Naive thymus-derived CD8-positive, alpha-beta T cell (primary cell): Measurements from ENCODE around the gene OSBPL9. TPM values are rescaled to one million over a fixed set of nuclear protein-coding genes. Genes with fewer than 3 reads are reported as not detected.
"Not testable (repeated sequence)": the region's sequence is repeated elsewhere in the genome, so short reads cannot be mapped to it uniquely, and the experiment has no call there.

Source experiments
- ATAC-seq, 2 donors: fragments of 150-1000 bp; cut with Tn5 transposase in 1 of 2; sonication (Bioruptor Pico), chemical (Tn5 transposase) in 1 of 2; 1 replicate in 1 of 2; 2 replicates in 1 of 2; pipeline ENCODE4 v1.10.0; 2021; ENCODE audit warnings: mild to moderate bottlenecking in 2 of 2, moderate library complexity in 2 of 2
- POLR2A ChIA-PET: fragments of 350-600 bp; sonication (Branson Sonifier 250); formaldehyde crosslinking; loops from one replicate; lab custom pipeline; 2021; ENCODE audit warnings: antibody characterized with exemption; lab: Charles Lee
- DNase-seq, 10 donors: peaks; one replicate each; pipeline versions ENCODE4 v3.0.0 to v3.0.0-alpha.2; 2020 to 2022
- H3K27ac Mint-ChIP-seq, 10 donors: one replicate each; pipeline ENCODE4 v1.8.0; 2020 to 2022; ENCODE audit warnings: mild to moderate bottlenecking in 10 of 10, mixed read lengths in 10 of 10, moderate library complexity in 4 of 10, inconsistent platforms in 1 of 10
- H3K27me3 Mint-ChIP-seq, 5 donors: one replicate each; pipeline ENCODE4 v1.8.0; 2021 to 2022; ENCODE audit warnings: mixed read lengths in 5 of 5
- H3K36me3 Mint-ChIP-seq, 3 donors: one replicate each; pipeline ENCODE4 v1.8.0; 2020 to 2022; ENCODE audit warnings: mixed read lengths in 3 of 3, mild to moderate bottlenecking in 2 of 3, inconsistent platforms in 1 of 3
- H3K4me1 Mint-ChIP-seq, 4 donors: one replicate each; pipeline ENCODE4 v1.8.0; 2021 to 2022; ENCODE audit warnings: mixed read lengths in 4 of 4
- H3K4me3 Mint-ChIP-seq, 10 donors: one replicate each; pipeline ENCODE4 v1.8.0; 2020 to 2022; ENCODE audit warnings: mild to moderate bottlenecking in 10 of 10, mixed read lengths in 10 of 10, moderate library complexity in 6 of 10, inconsistent platforms in 1 of 10
- H3K9me3 Mint-ChIP-seq, 9 donors: one replicate each; pipeline ENCODE4 v1.8.0; 2020 to 2022; ENCODE audit warnings: mixed read lengths in 9 of 9, mild to moderate bottlenecking in 3 of 9, inconsistent platforms in 1 of 9, moderate library complexity in 1 of 9
- polyA plus RNA-seq, 3 donors: library from polyadenylated mRNA; unstranded; fragments of 300-500 nt; fragmentation: Illumina TruSeq; gene quantifications; one replicate each; pipeline ENCODE4 v1.2.3, GENCODE V29; 2021
- total RNA-seq, 8 experiments: library from RNA in 2 of 8; stranded (reverse) in 2 of 8; gene quantifications; one replicate each; pipeline ENCODE4 v1.2.3 and lab custom pipeline; 2021 to 2026

The OSBPL9 gene
- total and polyA plus RNA-seq, 5 experiments from 2014 or later: 46.8 to 58.2 (median 53.3) TPM

- Mint-ChIP-seq H3K27ac (peak overlapping the region in 2 of 10 donors; percentile 12 to 16), H3K27me3 (peaks cover 0 to 2% (median 0%) of the 10 kb centered on the region in 5 donors), H3K4me3 (no peak overlapping the region), H3K36me3 (no peaks in the 10 kb centered on the region), H3K9me3 (no peaks in the 10 kb centered on the region), H3K4me1 (peaks cover 17 to 45% (median 19%) of the 10 kb centered on the region in 4 donors)
- POLR2A ChIA-PET: interaction anchor here (0.7 kb wide), 1 partner anchor 265 kb away, joined by 4 read pairs; no protein-coding TSS in a partner anchor
- no peak for ATAC-seq
- DNase-seq: no peak
These were observed 38.3 kb upstream of the OSBPL9 start for GRCh38 chr1:51578383-51579109.

DNA sequence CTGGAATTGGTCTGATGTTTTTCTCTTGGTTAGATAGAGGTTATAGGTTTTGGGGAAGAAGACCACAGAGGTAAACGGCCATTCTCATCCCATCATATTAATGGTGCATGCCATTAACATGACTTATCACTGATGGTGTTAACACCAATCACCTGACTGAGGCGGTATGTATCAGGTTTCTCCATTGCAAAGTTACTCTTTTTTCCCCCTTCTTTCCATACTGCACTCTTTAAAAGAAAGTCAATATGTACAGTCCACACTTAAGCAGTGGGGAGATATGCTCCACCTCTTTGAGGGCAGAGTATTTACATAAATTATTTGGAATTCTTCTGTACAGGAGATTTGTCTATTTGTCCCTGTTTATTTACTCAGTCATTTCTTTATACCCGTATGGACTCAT, 35.7 kb upstream of the OSBPL9 start:
- H3K36me3 Mint-ChIP-seq: no peaks in the 10 kb centered on the region
- no peaks in the 10 kb centered on the region for H3K9me3 Mint-ChIP-seq
- H3K4me1 Mint-ChIP-seq: peaks cover 7 to 28% (median 7%) of the 10 kb centered on the region in 4 donors
- peaks cover 0 to 2% (median 0%) of the 10 kb centered on the region in 5 donors for H3K27me3 Mint-ChIP-seq
- ATAC-seq (no peak), DNase-seq (no peak)
- no peak overlapping the region for H3K27ac Mint-ChIP-seq
- H3K4me3 Mint-ChIP-seq: no peak overlapping the region
- POLR2A ChIA-PET: no interaction called here

DNA sequence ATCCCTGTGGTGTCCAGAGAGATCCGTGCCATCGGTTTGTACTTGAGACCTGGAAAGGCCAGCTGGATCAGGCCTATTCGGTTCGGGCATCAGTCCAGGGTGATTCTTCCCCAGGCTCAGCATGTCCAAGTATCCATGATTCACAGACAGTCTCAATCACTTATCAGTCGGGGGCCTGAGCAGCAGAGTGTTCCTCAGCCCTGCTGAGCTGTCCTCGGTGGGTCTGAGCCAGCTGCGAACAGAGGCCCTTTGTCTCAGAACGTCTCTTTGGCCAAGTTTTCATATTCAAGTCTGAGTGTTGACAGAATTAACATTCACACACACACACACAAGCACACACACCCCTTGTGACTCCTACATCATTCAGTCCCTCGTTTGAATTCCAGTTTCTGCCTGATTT, 33.4 kb upstream of the OSBPL9 start:
- Mint-ChIP-seq H3K9me3 (no peaks in the 10 kb centered on the region), H3K27me3 (peaks cover 0 to 2% (median under 1%) of the 10 kb centered on the region in 5 donors), H3K27ac (no peak overlapping the region), H3K4me1 (peaks cover 0 to 5% (median 0%) of the 10 kb centered on the region in 4 donors), H3K4me3 (no peak overlapping the region), H3K36me3 (no peaks in the 10 kb centered on the region)
- DNase-seq: no peak
- ATAC-seq: no peak
- POLR2A ChIA-PET: no interaction called here

- POLR2A ChIA-PET: no interaction called here
These were observed 32.9 kb upstream of the OSBPL9 start for GRCh38 chr1:51584021-51584420.

DNA sequence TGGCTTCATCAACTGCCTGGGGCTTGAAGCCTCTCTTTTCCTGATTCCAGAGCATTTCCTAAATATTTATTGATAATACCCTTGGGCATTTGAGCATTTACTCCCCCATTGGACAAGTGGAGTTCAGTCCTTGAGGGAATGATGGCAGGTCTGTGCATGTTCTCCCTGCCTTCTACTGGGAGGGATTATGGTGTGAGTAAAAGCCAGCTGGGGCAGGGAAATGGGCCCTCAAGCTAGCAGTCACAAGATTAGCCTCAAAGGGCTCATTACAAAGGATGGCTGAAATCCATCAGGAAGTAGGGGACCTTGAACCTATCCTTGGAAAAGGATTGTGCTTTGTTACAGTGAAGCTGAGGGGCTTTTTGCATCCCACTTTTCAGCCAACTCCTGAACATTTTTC, 24.2 kb upstream of the OSBPL9 start:
- DNase-seq: no peak
- Mint-ChIP-seq H3K27me3 (peaks cover 0 to 9% (median 3%) of the 10 kb centered on the region in 5 donors), H3K27ac (no peak overlapping the region), H3K4me3 (no peak overlapping the region), H3K36me3 (no peaks in the 10 kb centered on the region), H3K4me1 (peaks cover 0 to 3% (median 0%) of the 10 kb centered on the region in 4 donors), H3K9me3 (no peaks in the 10 kb centered on the region)
- POLR2A ChIA-PET: interaction anchor here (1.5 kb wide), 1 partner anchor 26 kb away, joined by 4 read pairs; no protein-coding TSS in a partner anchor
- no peak for ATAC-seq

More at GRCh38 chr1:51584021-51584420, 32.9 kb upstream of the OSBPL9 start:
- no peak overlapping the region for H3K4me3 Mint-ChIP-seq
- no peak for ATAC-seq
- H3K36me3 Mint-ChIP-seq: no peaks in the 10 kb centered on the region
- H3K27me3 Mint-ChIP-seq: peaks cover 0 to 7% (median 2%) of the 10 kb centered on the region in 5 donors
- no peak overlapping the region for H3K27ac Mint-ChIP-seq
- peaks cover 0 to 3% (median under 1%) of the 10 kb centered on the region in 4 donors for H3K4me1 Mint-ChIP-seq
- no peak for DNase-seq
- H3K9me3 Mint-ChIP-seq: no peaks in the 10 kb centered on the region

DNA sequence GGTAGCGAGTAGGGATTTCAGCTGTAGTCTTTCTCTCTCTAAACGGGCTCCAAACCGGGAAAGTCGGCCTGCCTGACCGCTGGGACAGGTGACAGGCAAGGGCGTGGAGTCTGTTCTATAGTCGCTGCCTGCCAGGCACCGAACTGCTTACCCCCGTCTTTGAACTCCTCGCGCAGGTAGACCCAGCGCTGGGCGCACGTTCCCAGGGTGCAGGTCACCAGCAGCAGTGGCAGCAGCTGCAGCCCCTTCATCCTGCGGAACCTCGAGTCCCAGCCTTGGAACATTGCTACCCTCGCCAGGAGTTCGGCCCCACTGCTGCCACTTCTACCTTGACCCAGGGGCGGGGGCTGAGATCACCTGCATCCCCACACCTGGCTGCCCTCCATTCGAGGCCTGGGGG, 22.2 kb upstream of the OSBPL9 start:
- DNase-seq (no peak), ATAC-seq (no peak)
- H3K9me3 Mint-ChIP-seq: no peaks in the 10 kb centered on the region
- H3K27me3 Mint-ChIP-seq: peaks cover 0 to 3% (median 0%) of the 10 kb centered on the region in 5 donors
- H3K4me1 Mint-ChIP-seq: no peaks in the 10 kb centered on the region
- no peak overlapping the region for H3K27ac Mint-ChIP-seq
- H3K4me3 Mint-ChIP-seq: no peak overlapping the region
- no peaks in the 10 kb centered on the region for H3K36me3 Mint-ChIP-seq
- POLR2A ChIA-PET: no interaction called here

DNA sequence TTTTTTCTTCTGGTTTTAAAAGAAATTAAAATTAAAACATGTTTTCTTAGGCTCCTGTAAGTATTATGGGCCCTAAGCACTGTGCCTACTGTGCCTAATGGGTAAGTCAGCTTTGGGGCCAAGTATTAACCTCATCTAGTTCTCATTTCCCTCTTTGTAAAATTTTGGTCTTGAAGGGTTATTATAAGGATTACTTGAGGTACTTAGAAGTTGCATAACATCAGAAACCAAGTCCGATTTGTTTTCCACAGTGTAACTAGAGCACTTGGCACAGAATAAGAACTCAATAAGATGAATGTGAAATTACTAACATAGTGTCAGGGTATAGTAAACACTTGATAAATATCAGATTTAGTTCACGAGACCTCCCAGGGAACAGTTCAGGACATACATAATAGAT, 16.4 kb upstream of the OSBPL9 start:
- H3K4me1 Mint-ChIP-seq: no peaks in the 10 kb centered on the region
- POLR2A ChIA-PET: no interaction called here
- H3K9me3 Mint-ChIP-seq: no peaks in the 10 kb centered on the region
- H3K27ac Mint-ChIP-seq: no peak overlapping the region
- no peaks in the 10 kb centered on the region for H3K36me3 Mint-ChIP-seq
- DNase-seq: no peak
- ATAC-seq: no peak
- peaks cover 0 to 2% (median 0%) of the 10 kb centered on the region in 5 donors for H3K27me3 Mint-ChIP-seq
- H3K4me3 Mint-ChIP-seq: no peak overlapping the region

DNA sequence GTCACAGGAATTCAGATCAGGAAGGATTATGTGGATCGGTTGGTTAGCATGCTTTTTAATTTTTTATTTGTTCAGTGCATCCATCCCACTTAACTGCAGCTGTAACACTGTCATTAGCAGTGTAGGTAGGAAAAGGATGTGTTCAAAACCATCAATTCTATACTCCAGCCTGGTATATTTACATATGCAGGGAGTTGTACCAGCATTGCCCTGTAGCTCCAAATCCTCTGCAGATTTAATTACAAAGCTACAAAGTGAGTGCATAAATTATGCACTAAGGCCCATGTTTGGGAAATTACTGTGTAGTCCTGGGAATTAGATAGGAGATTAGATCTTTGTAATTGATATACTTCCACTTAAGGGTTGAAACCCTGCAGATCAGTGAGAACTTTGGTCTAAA, 15.9 kb upstream of the OSBPL9 start:
- peaks cover 0 to 2% (median 0%) of the 10 kb centered on the region in 4 donors for H3K4me1 Mint-ChIP-seq
- H3K36me3 Mint-ChIP-seq: no peaks in the 10 kb centered on the region
- H3K4me3 Mint-ChIP-seq: no peak overlapping the region
- DNase-seq (no peak), ATAC-seq (no peak)
- no peaks in the 10 kb centered on the region for H3K9me3 Mint-ChIP-seq
- peak overlapping the region in 1 of 10 donors; percentile 15 for H3K27ac Mint-ChIP-seq
- POLR2A ChIA-PET: no interaction called here
- peaks cover 0 to 2% (median 0%) of the 10 kb centered on the region in 5 donors for H3K27me3 Mint-ChIP-seq

DNA sequence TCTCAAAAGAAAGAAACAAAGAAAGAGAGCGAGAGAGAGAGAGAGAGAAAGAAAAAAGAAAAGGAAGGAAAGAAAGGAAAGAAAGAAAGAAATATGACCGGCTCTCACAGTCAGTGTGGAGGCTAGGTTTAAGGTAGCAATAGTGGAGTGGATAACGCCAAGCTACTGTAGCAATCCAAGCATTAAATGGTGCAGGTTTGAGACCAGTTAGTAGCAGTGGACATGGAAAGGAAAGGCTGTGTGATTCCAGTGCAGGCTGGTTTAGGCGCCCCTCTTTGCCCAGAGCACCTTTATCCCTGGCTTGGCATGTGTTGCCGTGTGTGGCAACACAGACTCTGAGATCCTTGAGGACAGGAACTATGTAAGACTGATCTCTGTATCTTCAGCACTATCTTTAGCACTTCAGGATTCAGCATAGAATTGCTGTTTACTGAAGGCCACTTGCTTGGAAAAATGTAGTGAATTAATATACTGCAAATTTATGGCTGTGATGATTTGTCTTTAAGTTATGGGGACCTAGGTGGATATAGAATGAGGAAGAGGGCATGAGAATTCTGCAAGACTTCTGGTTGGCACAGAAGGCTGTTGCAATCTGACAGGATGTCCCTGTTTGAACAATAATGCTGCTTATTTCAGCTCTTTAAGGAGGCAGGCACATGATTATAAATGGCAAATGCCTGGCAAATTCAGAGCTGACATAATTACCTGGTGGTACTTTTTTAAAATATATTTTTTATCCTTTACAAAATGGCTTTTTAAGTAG, 10.8 kb upstream of the OSBPL9 start:
- Mint-ChIP-seq H3K27ac (peak overlapping the region in 1 of 10 donors; percentile 27), H3K9me3 (peaks cover 0 to 2% (median 0%) of the 10 kb centered on the region in 9 donors), H3K4me3 (no peak overlapping the region), H3K36me3 (no peaks in the 10 kb centered on the region), H3K4me1 (peaks cover 0 to 2% (median 0%) of the 10 kb centered on the region in 4 donors), H3K27me3 (peaks cover 0 to 10% (median 9%) of the 10 kb centered on the region in 5 donors)
- DNase-seq (no peak), ATAC-seq (no peak)
- POLR2A ChIA-PET: no interaction called here

DNA sequence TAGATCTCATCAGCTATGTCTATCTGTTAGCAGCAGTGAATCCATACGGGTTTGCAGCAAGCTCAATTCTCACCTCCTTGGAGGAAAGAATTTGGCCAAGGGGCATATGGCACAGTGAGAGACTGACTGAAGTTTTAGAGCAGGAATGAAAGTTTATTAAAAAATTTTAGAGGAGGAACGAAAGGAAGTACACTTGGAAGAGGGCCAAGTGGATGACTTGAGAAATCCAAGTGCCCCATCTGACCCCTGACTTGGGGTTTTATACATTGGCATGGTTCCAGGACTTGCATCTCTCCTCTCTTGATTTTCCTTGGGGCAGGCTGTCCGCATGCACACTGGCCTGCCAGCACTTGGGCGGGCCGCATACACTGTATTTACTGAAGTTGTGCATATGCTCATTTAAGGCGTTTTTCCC, 9.2 kb upstream of the OSBPL9 start:
- peaks cover 0 to 2% (median 0%) of the 10 kb centered on the region in 9 donors for H3K9me3 Mint-ChIP-seq
- no peaks in the 10 kb centered on the region for H3K36me3 Mint-ChIP-seq
- ATAC-seq (no peak), DNase-seq (no peak)
- no peak overlapping the region for H3K27ac Mint-ChIP-seq
- H3K4me1 Mint-ChIP-seq: peaks cover 0 to 2% (median 0%) of the 10 kb centered on the region in 4 donors
- POLR2A ChIA-PET: no interaction called here
- H3K27me3 Mint-ChIP-seq: peaks cover 0 to 16% (median 11%) of the 10 kb centered on the region in 5 donors
- H3K4me3 Mint-ChIP-seq: no peak overlapping the region

DNA sequence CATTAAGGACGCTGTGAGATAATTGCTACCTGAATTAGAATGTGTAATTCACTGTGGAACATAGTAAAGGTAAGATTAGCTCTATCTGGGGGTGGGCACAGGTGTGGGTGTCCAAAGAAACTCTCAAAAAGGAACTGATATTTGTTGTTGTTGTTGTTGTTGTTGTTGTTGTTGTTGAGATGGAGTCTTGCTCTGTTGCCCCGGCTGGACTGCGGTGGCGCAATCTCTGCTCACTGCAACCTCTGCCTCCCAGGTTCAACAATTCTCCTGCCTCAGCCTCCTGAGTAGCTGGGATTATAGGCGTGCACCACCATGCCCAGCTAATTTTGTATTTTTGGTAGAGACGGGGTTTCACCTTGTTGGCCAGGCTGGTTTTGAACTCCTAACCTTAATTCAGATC, 6.8 kb upstream of the OSBPL9 start:
- DNase-seq, H3K27ac Mint-ChIP-seq, H3K9me3 Mint-ChIP-seq, POLR2A ChIA-PET, H3K4me1 Mint-ChIP-seq, H3K4me3 Mint-ChIP-seq, ATAC-seq, H3K36me3 Mint-ChIP-seq: not testable (repeated sequence)
- H3K27me3 Mint-ChIP-seq: peaks cover 0 to 18% (median 11%) of the 10 kb centered on the region in 5 donors

- POLR2A ChIA-PET: no interaction called here
These were observed 6.3 kb upstream of the OSBPL9 start for GRCh38 chr1:51610637-51611036.

More at GRCh38 chr1:51610637-51611036, 6.3 kb upstream of the OSBPL9 start:
- peaks cover 0 to 5% (median 2%) of the 10 kb centered on the region in 4 donors for H3K4me1 Mint-ChIP-seq
- peaks cover 0 to 2% (median 0%) of the 10 kb centered on the region in 9 donors for H3K9me3 Mint-ChIP-seq
- DNase-seq (no peak), ATAC-seq (no peak)
- peaks cover 0 to 18% (median 9%) of the 10 kb centered on the region in 5 donors for H3K27me3 Mint-ChIP-seq
- H3K36me3 Mint-ChIP-seq: no peaks in the 10 kb centered on the region
- no peak overlapping the region for H3K4me3 Mint-ChIP-seq
- no peak overlapping the region for H3K27ac Mint-ChIP-seq
